D341Med (cell line): Measurements from ENCODE around the gene RGS7.

Experiments
- DNase-seq: peaks from one replicate; pipeline ENCODE4 v3.0.0; 2012; ENCODE audit warnings: low spot score

The RGS7 gene

GRCh38 chr1:241356519-241357365 lies at the start of gene RGS7:
Gene RGS7 (minus strand): TSS chr1:241357205.
- DNase-seq, result peak; percentile 93

GRCh38 chr1:241406421-241406820 lies 49.4 kb upstream of the RGS7 start:
- no peak for DNase-seq

GRCh38 chr1:241401156-241401555 lies 44.2 kb upstream of the RGS7 start:
- DNase-seq, result no peak

- no peak for DNase-seq
Observed at GRCh38 chr1:241396747-241397681, 40.0 kb upstream of the RGS7 start.

GRCh38 chr1:241391926-241392710 lies 35.1 kb upstream of the RGS7 start:
- DNase-seq, result no peak

GRCh38 chr1:241390526-241390925 lies 33.5 kb upstream of the RGS7 start:
- no peak for DNase-seq

- DNase-seq, result no peak
Observed at GRCh38 chr1:241389400-241389799, 32.4 kb upstream of the RGS7 start.

- no peak for DNase-seq
Observed at GRCh38 chr1:241387216-241387615, 30.2 kb upstream of the RGS7 start.

- DNase-seq, result peak; percentile 59
Observed at GRCh38 chr1:241376701-241377100, 19.7 kb upstream of the RGS7 start.

GRCh38 chr1:241375886-241376285 lies 18.9 kb upstream of the RGS7 start:
- DNase-seq, result no peak

GRCh38 chr1:241366196-241366595 lies 9.2 kb upstream of the RGS7 start:
- no peak for DNase-seq

- no peak for DNase-seq
Observed at GRCh38 chr1:241362350-241362749, 5.3 kb upstream of the RGS7 start.

- no peak for DNase-seq
Observed at GRCh38 chr1:241357366-241358340, 648 bp upstream of the RGS7 start.

GRCh38 chr1:241356187-241356518 lies 852 bp downstream of the RGS7 start:
- DNase-seq, result peak; percentile 61

GRCh38 chr1:241355311-241356010 lies 1.5 kb downstream of the RGS7 start:
- no peak for DNase-seq

GRCh38 chr1:241352401-241352800 lies 4.6 kb downstream of the RGS7 start:
- DNase-seq, result no peak

GRCh38 chr1:241351841-241352240 lies 5.2 kb downstream of the RGS7 start:
- no peak for DNase-seq

- no peak for DNase-seq
Observed at GRCh38 chr1:241343956-241344355, 13.0 kb downstream of the RGS7 start.

GRCh38 chr1:241336335-241336734 lies 20.7 kb downstream of the RGS7 start:
- DNase-seq, result no peak

- DNase-seq, result no peak
Observed at GRCh38 chr1:241332987-241333386, 24.0 kb downstream of the RGS7 start.
